Natural killer cell (primary cell): ENCODE data around the gene PAQR5. TPM values are rescaled to one million over a fixed set of nuclear protein-coding genes. Genes with fewer than 3 reads are reported as not detected.

Experiments used
- ATAC-seq, 3 donors: fragments of 150-1000 bp in 2 of 3; fragments of 200-7000 bp in 1 of 3; cut with Tn5 transposase; 1 replicate in 1 of 3; 2 replicates in 2 of 3; pipeline ENCODE4 v1.10.0; 2021; ENCODE audit warnings: mild to moderate bottlenecking in 2 of 3, moderate library complexity in 2 of 3
- DNase-seq, 2 donors: peaks; one replicate each; pipeline versions ENCODE4 v3.0.0 to v3.0.0-alpha.2; 2013 to 2021; ENCODE audit warnings: mixed read lengths in 1 of 2
- H3K27ac ChIP-seq: one replicate; pipeline ENCODE4 v1.5.1; 2013; ENCODE audit warnings: mild to moderate bottlenecking, low read length
- H3K27me3 ChIP-seq: one replicate; pipeline ENCODE4 v1.6.1; 2013; ENCODE audit warnings: low read length; ENCODE audit not compliant: control insufficient read depth, insufficient read depth
- H3K36me3 ChIP-seq: one replicate; pipeline ENCODE4 v1.6.1; 2013; ENCODE audit warnings: low read length; ENCODE audit not compliant: control insufficient read depth, insufficient read depth
- H3K4me1 ChIP-seq: one replicate; pipeline ENCODE4 v1.6.1; 2013; ENCODE audit warnings: low read length; ENCODE audit not compliant: control insufficient read depth, insufficient read depth
- H3K4me3 ChIP-seq: one replicate; pipeline ENCODE4 v1.5.1; 2013; ENCODE audit warnings: low read length
- H3K9me3 ChIP-seq: one replicate; pipeline ENCODE4 v1.6.1; 2013; ENCODE audit warnings: low read length; ENCODE audit not compliant: control insufficient read depth, insufficient read depth
- H3K27ac Mint-ChIP-seq, 2 donors: one replicate each; pipeline ENCODE4 v1.8.0; 2022; ENCODE audit warnings: mild to moderate bottlenecking in 2 of 2, mixed read lengths in 2 of 2, moderate library complexity in 1 of 2
- H3K27me3 Mint-ChIP-seq, 2 donors: one replicate each; pipeline ENCODE4 v1.8.0; 2022; ENCODE audit warnings: low read depth in 2 of 2, mixed read lengths in 2 of 2
- H3K36me3 Mint-ChIP-seq: one replicate; pipeline ENCODE4 v1.8.0; 2022; ENCODE audit warnings: mixed read lengths
- H3K4me1 Mint-ChIP-seq, 2 donors: one replicate each; pipeline ENCODE4 v1.8.0; 2022; ENCODE audit warnings: mixed read lengths in 2 of 2
- H3K4me3 Mint-ChIP-seq: one replicate; pipeline ENCODE4 v1.8.0; 2022; ENCODE audit warnings: mild to moderate bottlenecking, moderate library complexity, mixed read lengths
- H3K9me3 Mint-ChIP-seq, 2 donors: one replicate each; pipeline ENCODE4 v1.8.0; 2022; ENCODE audit warnings: mixed read lengths in 2 of 2
- WGBS: methylation state at CpG from one replicate; pipeline ENCODE4 v1.1.7; 2013; ENCODE audit warnings: missing lambda C conversion rate; ENCODE audit not compliant: insufficient coverage; 5-methylcytosine and 5-hydroxymethylcytosine counted together
- intact Hi-C: fragments of 100-400 bp; cut with micrococcal nuclease; formaldehyde crosslinking; loops from one replicate; pipeline ENCODE4 v1.14.2; 2022
- total RNA-seq, 4 donors: library from RNA; stranded (reverse); fragments of 120-200 nt in 1 of 4; gene quantifications; one replicate each; pipeline versions ENCODE4 v1.2.3 to v1.2.4, GENCODE V29; 2013 to 2022
- TF ChIP-seq, protein P1 (sequence below): fragments of 200-600 bp; IDR thresholded peaks from one replicate; pipeline ENCODE4 v1.8.0; 2022; ENCODE audit warnings: antibody characterized with exemption

The PAQR5 gene
- total RNA-seq, 3 donors from 2014 or later (not counting 1 experiment from before 2014, with no cell fraction given): 0.40 to 1.1 (median 0.59) TPM

DNA sequence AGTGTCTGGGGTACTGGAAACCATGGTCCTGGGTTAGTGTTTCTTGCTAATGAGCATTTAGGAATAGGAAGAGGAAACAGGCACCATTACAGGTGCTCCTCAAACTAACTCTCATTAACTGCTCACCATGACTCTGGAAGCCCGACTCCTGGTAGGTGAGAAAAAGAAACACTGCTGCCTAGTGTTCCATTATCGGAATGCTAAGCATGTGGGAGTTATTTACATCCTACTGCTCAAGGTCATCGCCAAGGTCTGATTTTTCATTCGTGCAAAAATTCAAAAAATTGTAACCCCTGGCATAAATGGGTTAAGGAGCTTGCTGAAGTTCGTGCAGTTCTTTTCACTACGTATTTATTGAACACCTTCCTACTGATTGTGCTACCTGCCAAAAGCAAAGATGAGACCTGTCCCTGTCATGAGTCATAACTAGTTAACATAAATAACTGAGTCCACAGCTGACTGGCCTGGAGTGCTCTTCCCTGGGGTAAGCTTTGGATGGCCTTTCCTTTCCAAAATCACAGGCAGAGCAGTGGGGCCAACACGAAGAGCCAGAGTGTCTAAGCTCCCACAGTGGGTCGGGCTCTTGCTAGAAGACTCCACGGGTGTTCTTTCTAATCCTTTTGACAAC is 22.7 kb upstream of the PAQR5 start:
- TF ChIP-seq, protein P1, sequence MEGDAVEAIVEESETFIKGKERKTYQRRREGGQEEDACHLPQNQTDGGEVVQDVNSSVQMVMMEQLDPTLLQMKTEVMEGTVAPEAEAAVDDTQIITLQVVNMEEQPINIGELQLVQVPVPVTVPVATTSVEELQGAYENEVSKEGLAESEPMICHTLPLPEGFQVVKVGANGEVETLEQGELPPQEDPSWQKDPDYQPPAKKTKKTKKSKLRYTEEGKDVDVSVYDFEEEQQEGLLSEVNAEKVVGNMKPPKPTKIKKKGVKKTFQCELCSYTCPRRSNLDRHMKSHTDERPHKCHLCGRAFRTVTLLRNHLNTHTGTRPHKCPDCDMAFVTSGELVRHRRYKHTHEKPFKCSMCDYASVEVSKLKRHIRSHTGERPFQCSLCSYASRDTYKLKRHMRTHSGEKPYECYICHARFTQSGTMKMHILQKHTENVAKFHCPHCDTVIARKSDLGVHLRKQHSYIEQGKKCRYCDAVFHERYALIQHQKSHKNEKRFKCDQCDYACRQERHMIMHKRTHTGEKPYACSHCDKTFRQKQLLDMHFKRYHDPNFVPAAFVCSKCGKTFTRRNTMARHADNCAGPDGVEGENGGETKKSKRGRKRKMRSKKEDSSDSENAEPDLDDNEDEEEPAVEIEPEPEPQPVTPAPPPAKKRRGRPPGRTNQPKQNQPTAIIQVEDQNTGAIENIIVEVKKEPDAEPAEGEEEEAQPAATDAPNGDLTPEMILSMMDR: no peak
- no peaks in the 10 kb centered on the region for H3K36me3 ChIP-seq
- H3K4me3 Mint-ChIP-seq: no peak overlapping the region
- no peaks in the 10 kb centered on the region for H3K9me3 Mint-ChIP-seq
- no peaks in the 10 kb centered on the region for H3K27me3 ChIP-seq
- H3K4me1 Mint-ChIP-seq: no peaks in the 10 kb centered on the region
- no peaks in the 10 kb centered on the region for H3K9me3 ChIP-seq
- DNase-seq: no peak
- no peaks in the 10 kb centered on the region for H3K4me1 ChIP-seq
- H3K27ac Mint-ChIP-seq: no peak overlapping the region
- no peak overlapping the region for H3K27ac ChIP-seq
- H3K27me3 Mint-ChIP-seq: peaks cover 0 to 10% of the 10 kb centered on the region in 2 donors
- H3K4me3 ChIP-seq: no peak overlapping the region
- no peaks in the 10 kb centered on the region for H3K36me3 Mint-ChIP-seq
- no peak for ATAC-seq
- intact Hi-C loops: no loop called here
- WGBS: 89% methylated on average over 9 of the region's 9 CpGs

DNA sequence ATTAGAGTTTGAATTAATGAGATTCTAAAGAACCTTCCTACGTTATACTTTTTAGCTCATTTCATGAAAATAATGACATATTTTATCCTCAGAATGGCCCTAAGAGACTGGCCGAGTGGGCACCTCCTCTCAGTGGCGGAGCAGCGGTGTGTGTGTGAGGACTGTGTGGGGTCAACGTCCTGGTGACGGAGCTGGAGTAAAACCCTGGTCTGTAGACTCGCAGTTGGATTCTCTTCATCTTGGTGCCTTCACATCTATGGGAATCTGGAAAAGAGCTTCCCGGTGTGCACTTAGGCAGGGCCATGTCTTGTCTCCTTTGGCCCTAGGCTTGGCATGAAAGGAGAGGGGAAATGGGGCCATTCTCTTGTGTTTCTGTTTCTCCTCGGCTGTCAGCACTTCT is 21.4 kb upstream of the PAQR5 start:
- Mint-ChIP-seq H3K9me3 (no peaks in the 10 kb centered on the region), H3K4me3 (no peak overlapping the region), H3K27ac (no peak overlapping the region), H3K4me1 (no peaks in the 10 kb centered on the region), H3K36me3 (no peaks in the 10 kb centered on the region), H3K27me3 (peaks cover under 1 to 10% of the 10 kb centered on the region in 2 donors)
- Histone ChIP-seq H3K27me3 (no peaks in the 10 kb centered on the region), H3K36me3 (no peaks in the 10 kb centered on the region), H3K4me1 (no peaks in the 10 kb centered on the region), H3K27ac (no peak overlapping the region), H3K9me3 (no peaks in the 10 kb centered on the region), H3K4me3 (no peak overlapping the region)
- TF ChIP-seq, protein P1: no peak
- ATAC-seq: no peak
- 87% methylated on average over 9 of the region's 9 CpGs for WGBS
- intact Hi-C loops: no loop called here
- DNase-seq: no peak

DNA sequence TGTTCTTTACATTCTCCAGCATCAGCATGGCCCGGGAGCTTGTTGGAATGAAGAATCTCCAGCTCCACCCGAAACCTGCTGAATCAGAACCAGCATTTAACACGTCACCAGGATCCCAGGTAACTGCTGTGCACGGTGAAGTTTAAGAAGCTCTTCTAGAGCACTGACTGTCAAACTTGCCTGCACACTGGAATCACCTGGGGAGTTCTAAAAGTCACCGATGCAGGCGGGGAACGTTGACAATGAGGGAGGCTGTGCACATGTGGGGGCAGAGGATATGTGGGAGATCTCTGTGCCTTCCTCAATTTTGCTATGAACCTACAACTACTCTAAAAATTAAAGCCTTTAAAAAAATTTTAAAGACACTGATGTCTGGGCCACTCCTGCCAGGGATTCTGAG is 19.1 kb upstream of the PAQR5 start:
- Mint-ChIP-seq H3K4me1 (no peaks in the 10 kb centered on the region), H3K36me3 (no peaks in the 10 kb centered on the region)
- WGBS: 94% methylated on average over 7 of the region's 7 CpGs

More for the DNA sequence above, 19.1 kb upstream of the PAQR5 start:
- Mint-ChIP-seq H3K27me3 (peaks cover 3 to 18% of the 10 kb centered on the region in 2 donors), H3K27ac (no peak overlapping the region), H3K9me3 (no peaks in the 10 kb centered on the region), H3K4me3 (no peak overlapping the region)
- H3K4me3 ChIP-seq: no peak overlapping the region
- no peak for ATAC-seq
- no peaks in the 10 kb centered on the region for H3K27me3 ChIP-seq
- TF ChIP-seq, protein P1: no peak
- DNase-seq: no peak
- H3K9me3 ChIP-seq: no peaks in the 10 kb centered on the region
- H3K36me3 ChIP-seq: no peaks in the 10 kb centered on the region
- H3K27ac ChIP-seq: no peak overlapping the region
- intact Hi-C loops: no loop called here
- H3K4me1 ChIP-seq: no peaks in the 10 kb centered on the region
